ENCODE data around the gene HPS1. TPM values are rescaled to one million over a fixed set of nuclear protein-coding genes. Genes with fewer than 3 reads are reported as not detected.

Gene HPS1
- total and polyA plus RNA-seq, 2 donors (not counting 3 experiments of a cell fraction or from before 2014, with no cell fraction given) = 60.7 to 67.5 TPM

DNA sequence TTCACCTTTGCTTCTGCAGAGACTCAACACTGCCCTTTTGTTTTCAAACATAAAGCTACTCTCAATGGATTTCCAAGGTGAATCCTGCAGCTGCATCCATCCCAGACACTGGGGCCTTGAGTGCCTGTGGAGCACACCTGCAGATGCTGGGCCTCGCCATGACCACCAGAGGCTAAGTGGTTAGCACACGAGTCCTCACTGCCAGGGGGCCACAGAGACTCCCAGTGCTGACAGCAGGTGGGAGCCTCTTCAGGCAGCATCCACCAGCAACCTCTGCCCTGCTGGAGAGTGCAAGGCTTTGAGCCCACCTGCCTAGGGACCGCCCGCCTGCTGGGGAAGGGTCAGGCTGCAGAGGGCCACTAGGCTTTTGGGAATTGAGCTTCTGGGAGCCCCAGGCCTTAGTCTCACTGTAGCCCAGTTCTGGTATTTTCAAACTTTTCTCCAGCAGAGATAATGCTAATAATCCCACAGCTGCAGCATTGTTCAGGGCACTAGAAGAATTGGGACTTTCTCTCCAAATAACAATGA is 9.4 kb upstream of the HPS1 start:
- BruUV-seq (replicated peaks) = no TSS peak
- no peak overlapping the region for H3K9ac ChIP-seq (replicated peaks; ENCODE audit: extremely low read depth, insufficient read depth, low read length)
- intact Hi-C loops (cut with micrococcal nuclease) (no loop called here), dilution Hi-C loops (cut with MboI; ENCODE audit: extremely low pct_ligation_motif_present, low sequenced_read_pairs) (no loop called here)
- DNase-seq (ENCODE audit: low read depth, low spot score) (no peak), FAIRE-seq (no peak)
- no peaks in the 10 kb centered on the region for H3K9me1 ChIP-seq (replicated peaks; ENCODE audit: control insufficient read depth, extremely low read depth, insufficient read depth, low read length)
- H3K4me3 ChIP-seq (replicated peaks in 1 of 3; ENCODE audit: insufficient read depth in 1 of 3, low read depth in 1 of 3, low read length in 3 of 3) = no peak overlapping the region
- TF ChIP-seq, protein P1, sequence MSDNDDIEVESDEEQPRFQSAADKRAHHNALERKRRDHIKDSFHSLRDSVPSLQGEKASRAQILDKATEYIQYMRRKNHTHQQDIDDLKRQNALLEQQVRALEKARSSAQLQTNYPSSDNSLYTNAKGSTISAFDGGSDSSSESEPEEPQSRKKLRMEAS (IDR thresholded peaks at IDR 0.05; ENCODE audit: insufficient read depth, insufficient read length) = no peak
- no peak for TF ChIP-seq FOS (IDR thresholded peaks at IDR 0.05; ENCODE audit: borderline replicate concordance, insufficient read depth, low read length)
- TF ChIP-seq JUN (IDR thresholded peaks at IDR 0.05; ENCODE audit: borderline replicate concordance, insufficient read depth, insufficient read length, low read depth) = no peak
- no peak for TF ChIP-seq POLR2AphosphoS5 (IDR thresholded peaks at IDR 0.05; ENCODE audit: insufficient read depth, low read depth, low read length)
- TF ChIP-seq EZH2 (IDR thresholded peaks at IDR 0.05; ENCODE audit: borderline replicate concordance, low read depth, low read length, severe bottlenecking) = no peak
- POLR2A ChIA-PET = no interaction called here
- H3K79me2 ChIP-seq (ENCODE audit: control insufficient read depth, insufficient read depth, low read length) = no peaks in the 10 kb centered on the region
- H3K27ac ChIP-seq (ENCODE audit: insufficient read depth, low read depth, low read length) = no peak overlapping the region
- peaks cover 10% of the 10 kb centered on the region for H3K4me1 ChIP-seq (ENCODE audit: control insufficient read depth, extremely low read depth, insufficient read depth, low read length)
- H3K9me3 ChIP-seq (replicated peaks; ENCODE audit: control insufficient read depth, insufficient read depth, low read length) = no peaks in the 10 kb centered on the region
- CTCF ChIA-PET = interaction anchor here (0.8 to 1.5 kb wide), 3 partner anchors 11 to 31 kb away, joined by 3 to 4 read pairs (median 4); no protein-coding TSS in a partner anchor
- no peaks in the 10 kb centered on the region for H3K27me3 ChIP-seq (ENCODE audit: control insufficient read depth in 2 of 2, insufficient read depth in 2 of 2, low read length in 2 of 2)
- H2AFZ ChIP-seq (ENCODE audit: low read depth, low read length) = no peak overlapping the region
- no peak overlapping the region for H3K4me2 ChIP-seq (ENCODE audit: insufficient read depth, low read length)
- no peaks in the 10 kb centered on the region for H4K20me1 ChIP-seq (replicated peaks; ENCODE audit: control insufficient read depth, extremely low read depth, insufficient read depth, low read length)
- no peaks in the 10 kb centered on the region for H3K36me3 ChIP-seq (ENCODE audit: control insufficient read depth in 2 of 2, extremely low read depth in 1 of 2, insufficient read depth in 2 of 2, low read length in 2 of 2)

GRCh38 chr10:98453729-98454128 is 7.0 kb upstream of the HPS1 start:
- CTCF ChIA-PET = no interaction called here

More at GRCh38 chr10:98453729-98454128, 7.0 kb upstream of the HPS1 start:
- dilution Hi-C loops (cut with MboI; ENCODE audit: extremely low pct_ligation_motif_present, low sequenced_read_pairs) (no loop called here), intact Hi-C loops (cut with micrococcal nuclease) (no loop called here)
- H2AFZ ChIP-seq (ENCODE audit: low read depth, low read length) = no peak overlapping the region
- FAIRE-seq (no peak), DNase-seq (ENCODE audit: low read depth, low spot score) (no peak)
- no peaks in the 10 kb centered on the region for H3K36me3 ChIP-seq (ENCODE audit: control insufficient read depth in 2 of 2, extremely low read depth in 1 of 2, insufficient read depth in 2 of 2, low read length in 2 of 2)
- H3K79me2 ChIP-seq (ENCODE audit: control insufficient read depth, insufficient read depth, low read length) = no peaks in the 10 kb centered on the region
- POLR2A ChIA-PET = no interaction called here
- H3K4me1 ChIP-seq (ENCODE audit: control insufficient read depth, extremely low read depth, insufficient read depth, low read length) = no peaks in the 10 kb centered on the region
- H4K20me1 ChIP-seq (replicated peaks; ENCODE audit: control insufficient read depth, extremely low read depth, insufficient read depth, low read length) = no peaks in the 10 kb centered on the region
- H3K4me3 ChIP-seq (replicated peaks in 1 of 3; ENCODE audit: insufficient read depth in 1 of 3, low read depth in 1 of 3, low read length in 3 of 3) = no peak overlapping the region
- no peaks in the 10 kb centered on the region for H3K9me3 ChIP-seq (replicated peaks; ENCODE audit: control insufficient read depth, insufficient read depth, low read length)
- no peak overlapping the region for H3K9ac ChIP-seq (replicated peaks; ENCODE audit: extremely low read depth, insufficient read depth, low read length)
- H3K27ac ChIP-seq (ENCODE audit: insufficient read depth, low read depth, low read length) = no peak overlapping the region
- no peak overlapping the region for H3K4me2 ChIP-seq (ENCODE audit: insufficient read depth, low read length)
- no peaks in the 10 kb centered on the region for H3K27me3 ChIP-seq (ENCODE audit: control insufficient read depth in 2 of 2, insufficient read depth in 2 of 2, low read length in 2 of 2)
- no peak for TF ChIP-seq CTCF (IDR thresholded peaks at IDR 0.05; ENCODE audit: extremely low read depth in 1 of 2, insufficient read depth in 1 of 2, low read depth in 1 of 2, low read length in 2 of 2)
- TF ChIP-seq JUN (IDR thresholded peaks at IDR 0.05; ENCODE audit: borderline replicate concordance, insufficient read depth, insufficient read length, low read depth) = no peak
- TF ChIP-seq EZH2 (IDR thresholded peaks at IDR 0.05; ENCODE audit: borderline replicate concordance, low read depth, low read length, severe bottlenecking) = no peak
- TF ChIP-seq FOS (IDR thresholded peaks at IDR 0.05; ENCODE audit: borderline replicate concordance, insufficient read depth, low read length) = no peak
- TF ChIP-seq, protein P1 (IDR thresholded peaks at IDR 0.05; ENCODE audit: insufficient read depth, insufficient read length) = no peak
- no peak for TF ChIP-seq MYC (IDR thresholded peaks at IDR 0.05; ENCODE audit: low read depth, low read length)
- no peak for TF ChIP-seq POLR2AphosphoS5 (IDR thresholded peaks at IDR 0.05; ENCODE audit: insufficient read depth, low read depth, low read length)
- no peak for TF ChIP-seq GATA2 (IDR thresholded peaks at IDR 0.05; ENCODE audit: insufficient read depth, insufficient read length, low read depth, low read length)
- no TSS peak for BruUV-seq (replicated peaks)
- no peaks in the 10 kb centered on the region for H3K9me1 ChIP-seq (replicated peaks; ENCODE audit: control insufficient read depth, extremely low read depth, insufficient read depth, low read length)

All from endothelial cell of umbilical vein (primary cell).